Fibroblast of skin of left quadriceps (primary cell): Measurements from ENCODE around the gene ITGAL.

Source experiments
- DNase-seq, 2 experiments: peaks; one replicate each; pipeline ENCODE4 v3.0.0-alpha.2; 2013; ENCODE audit warnings: low read depth in 2 of 2

ITGAL gene

DNA sequence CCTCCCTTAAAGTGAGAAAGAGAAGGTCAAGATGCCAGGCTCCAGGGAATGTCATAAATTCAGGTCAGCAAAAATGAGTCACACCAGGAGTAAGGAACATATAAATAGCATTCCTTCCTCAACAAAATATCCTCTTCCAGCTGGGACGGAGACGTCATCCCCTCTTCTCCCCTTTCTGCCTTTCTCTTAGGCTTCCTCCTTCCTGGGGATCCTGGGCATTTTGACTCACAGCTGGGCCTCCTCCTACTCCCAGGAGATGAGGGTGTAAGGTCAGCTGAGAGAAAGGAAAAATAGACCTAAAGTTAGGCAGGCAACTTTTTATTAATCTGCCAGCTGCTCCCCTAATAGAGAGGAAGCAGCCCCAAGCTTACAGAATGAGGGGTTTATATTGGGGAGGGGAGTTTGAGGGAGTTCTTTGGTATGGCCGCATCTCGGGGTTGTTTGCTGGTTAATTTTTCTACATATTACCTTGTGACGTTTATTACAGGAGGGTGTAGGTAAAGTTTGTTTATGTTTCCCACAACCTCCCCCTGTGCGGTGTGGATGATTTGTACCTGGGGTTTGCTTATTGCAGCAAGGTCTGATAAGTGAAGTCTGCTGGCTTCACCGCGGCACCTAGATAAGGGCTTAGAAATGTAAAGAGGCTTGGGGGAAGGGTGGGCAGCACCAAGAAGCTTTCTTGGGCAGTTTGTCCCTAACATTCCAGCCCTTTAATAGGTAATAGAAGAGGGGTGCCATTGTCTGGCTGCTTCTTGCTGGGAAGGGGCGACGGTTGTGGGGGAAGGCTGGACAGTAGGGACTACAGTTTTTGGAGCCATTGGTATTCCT is 69.2 kb downstream of the ITGAL start:
- DNase-seq = no peak

DNA sequence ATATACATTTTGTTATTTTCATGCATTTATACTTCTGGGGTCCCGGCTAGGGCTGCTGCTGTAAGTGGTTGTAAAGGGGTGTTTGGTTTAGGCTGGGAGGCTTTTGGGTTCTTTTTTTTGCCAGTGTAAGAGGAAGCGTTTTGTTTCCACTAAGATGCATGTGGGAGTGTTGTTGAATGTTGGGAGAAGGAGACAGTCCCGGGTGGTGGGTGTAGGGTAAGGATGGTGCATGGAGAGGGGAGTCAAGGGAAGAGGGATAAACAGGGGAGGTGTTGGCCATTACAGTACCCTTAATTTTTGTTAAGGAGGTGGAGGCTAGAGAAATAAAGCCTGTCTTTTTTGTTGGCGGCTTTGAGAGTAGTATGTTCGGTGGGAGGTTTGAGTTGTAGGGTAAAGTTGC is 70.5 kb downstream of the ITGAL start:
- no peak for DNase-seq

DNA sequence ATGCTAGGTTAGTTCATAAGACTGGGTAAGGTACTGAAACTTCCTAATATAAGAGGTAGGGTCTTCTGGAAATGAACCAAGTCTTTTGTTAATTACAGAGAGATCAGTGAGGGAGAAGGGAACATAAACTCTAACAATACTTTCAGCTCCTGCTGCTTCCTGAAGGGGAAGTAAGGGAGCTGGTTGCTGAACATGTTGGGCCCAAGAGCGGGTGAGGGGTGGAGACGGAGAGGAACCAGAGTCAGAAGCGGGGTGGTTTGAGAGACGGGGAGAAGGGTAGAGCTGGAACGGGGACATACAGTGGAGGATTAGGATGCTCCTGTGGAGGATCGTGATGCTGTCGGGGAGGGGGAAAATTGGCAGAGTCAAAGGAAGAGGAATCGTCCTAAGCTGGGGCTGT is 73.6 kb downstream of the ITGAL start:
- no peak for DNase-seq

DNA sequence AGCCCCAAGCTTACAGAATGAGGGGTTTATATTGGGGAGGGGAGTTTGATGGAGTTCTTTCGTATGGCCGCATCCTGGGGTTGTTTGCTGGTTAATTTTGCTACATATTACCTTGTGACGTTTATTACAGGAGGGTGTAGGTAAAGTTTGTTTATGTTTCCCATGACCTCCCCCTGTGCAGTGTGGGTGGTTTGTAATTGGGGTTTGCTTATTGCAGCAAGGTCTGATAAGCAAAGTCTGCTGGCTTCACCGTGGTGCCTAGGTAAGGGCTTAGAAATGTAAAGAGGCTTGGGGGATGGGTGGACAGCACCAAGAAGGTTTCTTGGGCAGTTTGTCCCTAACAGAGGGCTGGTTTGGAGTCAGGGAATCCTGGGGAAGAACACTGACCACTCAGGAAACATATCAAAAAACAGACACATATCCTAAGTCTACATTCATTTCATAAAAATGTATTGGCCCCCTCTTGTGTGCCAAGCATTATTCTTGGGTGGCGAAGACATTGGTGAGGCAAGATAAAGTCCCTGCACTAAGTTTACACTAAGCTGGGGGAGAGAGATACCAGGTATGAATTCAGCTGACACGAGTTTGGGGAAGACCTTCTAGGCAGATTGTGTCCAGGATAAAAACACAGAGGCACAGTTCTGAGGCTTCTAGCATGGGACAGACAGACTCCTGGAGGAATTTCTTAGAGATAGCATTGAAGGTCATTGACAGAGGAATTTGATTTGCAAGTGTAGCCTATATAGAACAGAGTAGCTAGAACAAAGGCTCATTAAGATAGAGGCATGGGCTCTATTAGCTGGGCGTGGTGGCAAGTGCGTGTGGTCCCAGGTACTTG is 76.1 kb downstream of the ITGAL start:
- DNase-seq = no peak

DNA sequence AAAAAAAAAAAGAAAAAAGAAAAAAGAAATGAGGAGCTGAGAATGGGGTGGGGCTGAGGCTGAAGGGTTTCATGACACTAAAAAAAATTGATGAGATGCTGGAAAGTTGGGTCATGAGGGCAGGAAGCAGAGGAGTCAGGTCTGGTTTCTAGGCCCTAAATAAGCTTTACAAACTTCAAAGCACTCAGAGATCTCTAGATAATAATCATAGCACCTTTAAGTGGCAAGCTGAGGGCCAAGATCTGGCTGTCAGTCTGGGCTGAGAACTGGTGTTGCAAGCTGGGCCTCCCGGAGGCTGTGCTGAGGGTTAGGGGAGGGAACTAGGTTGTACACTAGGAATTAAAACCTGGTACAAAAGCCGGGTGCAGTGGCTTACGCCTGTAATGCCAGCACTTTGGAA is 79.2 kb downstream of the ITGAL start:
- DNase-seq = no peak

DNA sequence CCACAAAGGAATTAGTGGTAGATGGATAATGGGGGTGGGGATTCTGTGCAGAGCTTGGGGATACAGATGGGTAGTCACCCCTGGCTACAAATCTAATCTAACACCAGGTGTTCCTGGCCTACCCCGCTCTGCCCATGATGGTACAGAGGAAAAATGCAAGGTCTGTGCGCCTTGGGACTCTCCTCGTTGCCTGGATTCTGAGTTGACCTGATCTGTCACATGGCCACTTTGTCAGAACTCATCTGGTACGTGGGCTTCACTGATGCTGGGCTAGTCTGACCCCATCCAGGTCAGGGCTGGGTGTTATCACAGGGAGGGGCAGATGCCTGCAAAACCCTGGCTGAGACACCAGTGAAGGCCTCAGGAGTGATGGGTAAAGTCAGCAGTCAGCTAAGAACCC is 80.4 kb downstream of the ITGAL start:
- DNase-seq = no peak

DNA sequence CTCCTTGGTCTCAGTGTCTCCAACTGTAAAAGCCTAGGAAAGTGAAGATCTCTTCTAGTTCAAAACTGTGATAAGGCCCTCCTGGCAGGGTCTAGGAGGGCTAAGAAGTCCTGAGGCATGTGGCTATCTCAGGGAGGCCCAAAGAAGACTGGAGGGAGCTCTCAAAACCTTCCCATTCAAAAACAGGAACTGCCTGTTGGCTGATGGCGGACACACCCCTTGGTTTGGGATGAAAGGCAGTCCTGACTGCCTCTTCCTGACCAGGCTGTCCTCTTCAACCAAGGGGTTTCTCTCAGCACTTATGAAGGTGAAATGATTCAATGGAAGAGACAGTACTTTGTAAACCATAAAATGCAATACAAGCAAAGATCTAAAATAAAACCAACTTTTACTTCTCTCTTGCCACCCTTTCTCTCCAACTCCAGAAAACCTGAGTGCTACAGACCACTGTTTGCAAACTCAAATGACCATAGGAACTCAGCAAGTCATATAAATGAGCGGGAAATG is 80.9 kb downstream of the ITGAL start:
- DNase-seq = no peak

DNA sequence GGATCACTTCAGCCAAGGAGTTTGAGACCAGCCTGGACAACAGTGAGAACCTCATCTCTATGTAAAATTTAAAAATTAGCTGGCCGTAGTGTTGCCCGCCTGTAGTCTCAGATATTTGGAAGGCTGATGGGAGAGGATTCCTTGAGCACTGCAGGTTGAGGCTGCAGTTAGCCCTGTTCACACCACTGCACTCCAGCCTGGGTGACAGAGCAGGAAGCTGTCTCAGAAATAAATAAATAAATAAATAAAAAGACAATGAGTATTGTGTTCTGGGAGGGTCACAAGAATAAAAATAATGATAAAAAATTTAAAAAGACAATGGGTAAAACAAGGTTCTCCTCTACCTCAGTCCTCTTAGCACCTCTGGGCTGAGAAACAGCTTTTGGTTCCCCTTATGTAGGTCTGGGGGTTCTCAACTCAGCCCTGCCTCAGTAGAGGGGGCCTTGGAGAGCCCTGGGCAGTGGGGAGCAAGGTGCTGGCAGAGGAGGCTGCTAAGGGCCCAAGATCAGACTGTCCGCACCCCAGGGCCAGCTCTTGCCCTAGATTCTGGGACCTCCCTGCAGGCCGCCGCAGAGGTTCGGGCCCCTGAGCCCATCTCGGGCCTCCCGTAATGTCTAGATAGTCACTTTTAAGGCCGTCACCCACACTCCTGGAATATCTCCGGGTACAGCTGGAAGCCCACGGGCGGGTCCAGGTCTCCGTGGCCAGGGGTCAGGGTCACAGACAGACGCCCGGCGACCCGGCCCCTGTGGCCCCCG is 82.2 kb downstream of the ITGAL start:
- DNase-seq = no peak

DNA sequence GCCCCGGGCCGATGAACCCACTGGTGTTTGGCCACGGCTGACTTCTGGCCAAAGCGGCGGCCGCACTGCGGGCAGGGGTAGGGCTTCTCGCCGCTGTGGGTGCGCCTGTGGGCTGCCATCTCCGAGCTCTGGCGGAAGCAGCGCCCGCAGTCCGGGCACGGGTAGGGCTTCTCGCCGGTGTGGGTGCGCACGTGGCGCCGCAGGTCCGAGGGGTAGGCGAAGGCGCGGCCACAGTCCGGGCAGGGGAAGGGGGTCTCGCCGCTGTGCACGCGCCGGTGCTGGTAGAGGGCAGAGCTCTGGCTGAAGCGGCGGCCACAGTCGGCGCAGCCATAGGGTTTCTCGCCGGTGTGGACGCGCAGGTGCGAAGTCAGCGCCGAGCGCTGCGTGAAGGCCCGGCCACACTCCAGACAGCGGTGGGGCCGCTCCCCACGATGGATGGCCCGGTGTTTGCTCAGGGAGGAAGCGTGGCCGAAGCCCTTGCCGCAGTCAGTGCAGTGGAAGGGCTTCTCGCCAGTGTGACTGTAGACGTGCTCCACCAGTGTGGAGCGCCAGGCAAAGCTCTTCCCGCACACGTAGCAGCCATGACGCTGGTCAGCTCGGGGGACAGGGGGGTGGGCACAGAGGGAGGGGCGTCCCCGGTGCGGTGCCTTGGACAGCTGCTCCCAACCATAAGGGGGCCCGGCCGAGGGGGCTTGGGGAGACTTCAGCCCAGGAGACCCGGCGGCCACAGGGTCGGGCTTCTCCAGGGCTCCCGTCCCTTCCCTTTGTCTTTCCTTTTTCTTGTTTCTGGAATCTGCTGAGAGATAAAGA is 83.0 kb downstream of the ITGAL start:
- DNase-seq = no peak

DNA sequence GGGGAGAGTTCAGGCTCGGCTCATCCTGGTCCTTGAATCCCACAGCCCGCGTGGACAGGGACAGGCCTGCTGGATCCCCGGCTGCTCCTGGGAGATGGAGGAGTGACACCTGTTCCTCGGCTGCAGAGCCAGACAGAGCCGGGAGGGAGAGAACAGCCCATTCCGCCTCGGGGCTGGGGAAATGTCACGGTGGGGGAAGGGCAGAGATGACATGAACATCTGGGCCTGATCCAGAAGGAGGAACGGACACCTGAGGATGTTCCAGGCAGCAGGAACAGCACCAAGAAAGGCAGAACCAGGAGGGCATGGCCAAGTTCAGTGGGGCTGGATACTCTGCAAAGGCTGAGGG is 83.6 kb downstream of the ITGAL start:
- DNase-seq = no peak

DNA sequence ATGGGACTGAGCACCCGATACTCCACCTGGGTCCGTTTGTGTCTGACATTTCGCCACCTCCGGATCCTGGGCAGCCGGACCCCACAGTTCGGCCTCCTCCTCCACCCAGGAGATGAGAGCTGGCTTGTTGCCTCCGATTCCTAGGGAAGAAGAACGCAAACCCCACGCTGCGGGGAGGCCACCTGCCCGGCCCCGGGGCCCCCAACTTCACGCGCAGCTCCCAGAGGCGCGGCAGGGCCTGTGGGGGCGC is 85.1 kb downstream of the ITGAL start:
- DNase-seq = no peak

DNA sequence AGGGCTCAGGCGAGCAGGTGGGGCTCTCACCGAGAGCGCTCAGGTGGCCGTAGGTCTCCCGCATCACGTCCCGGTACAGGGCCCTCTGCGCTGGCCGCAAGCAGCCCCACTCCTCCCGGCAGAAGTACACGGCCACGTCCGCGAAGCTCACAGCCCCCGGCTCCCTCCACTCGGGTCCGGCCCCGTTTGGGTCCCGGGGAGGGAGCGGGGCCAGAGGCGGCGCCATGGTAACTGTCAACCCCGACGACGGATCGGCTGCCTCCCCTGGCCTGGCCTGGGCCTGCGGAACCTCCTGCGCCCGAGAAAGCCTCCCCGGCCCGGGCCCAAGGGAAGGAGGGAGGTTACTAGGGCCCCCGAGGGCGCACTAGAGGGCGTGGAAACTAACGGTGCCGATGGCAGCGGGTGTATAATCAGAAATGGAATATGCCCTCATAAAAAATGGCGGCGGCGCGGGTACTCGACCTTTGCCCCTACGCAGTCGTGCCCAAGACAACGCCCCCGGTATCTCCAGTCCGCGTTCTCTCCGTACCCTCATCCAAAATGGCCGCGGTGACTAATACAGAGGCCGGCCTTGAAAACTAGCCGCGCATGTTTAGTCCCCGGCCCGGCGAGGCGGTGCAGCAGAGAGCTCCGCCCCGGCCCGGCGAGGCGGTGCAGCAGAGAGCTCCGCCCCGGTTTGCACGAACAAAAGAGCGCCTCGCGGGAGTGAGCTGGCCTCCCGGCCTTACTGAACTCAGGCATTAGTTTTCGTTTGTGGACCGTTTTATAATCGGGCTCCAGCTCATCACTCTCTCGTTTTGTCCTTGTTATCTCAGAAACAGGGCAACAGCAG is 85.6 kb downstream of the ITGAL start, which contains the start of gene ZNF764:
Gene ZNF764, minus strand, starts transcription at position 418 of the 832 bp plus-strand sequence. Its CDS starts 192 bp downstream, at position 226.
- peak; percentile 96 for DNase-seq

DNA sequence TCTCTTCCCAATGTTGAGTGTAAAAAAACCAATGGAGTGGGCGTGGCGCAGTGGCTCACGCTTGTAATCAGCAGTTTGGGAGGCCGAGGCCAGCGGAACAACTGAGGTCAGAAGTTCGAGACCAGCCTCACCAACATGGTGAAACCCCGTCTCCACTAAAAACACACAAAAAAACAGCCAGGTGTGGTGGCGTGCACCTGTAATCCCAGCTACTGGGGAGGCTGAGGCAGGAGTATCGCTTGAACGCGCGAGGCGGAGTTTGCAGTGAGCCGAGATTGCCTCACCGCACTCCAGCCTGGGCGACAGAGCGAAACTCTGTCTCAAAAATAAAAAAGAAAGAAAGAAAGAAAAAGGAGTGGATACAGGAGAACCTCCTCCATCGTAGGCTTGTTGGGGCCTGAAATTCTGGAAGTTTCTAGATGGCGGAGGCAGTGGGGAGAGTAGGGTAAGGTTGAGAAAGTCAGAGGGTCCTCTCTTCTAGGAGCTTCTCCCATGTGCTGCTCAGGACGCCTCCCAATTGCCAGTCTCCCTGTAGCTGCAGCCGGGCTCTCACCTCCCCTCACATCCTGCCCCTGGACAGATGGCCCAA is 86.3 kb downstream of the ITGAL start:
- DNase-seq = no peak

DNA sequence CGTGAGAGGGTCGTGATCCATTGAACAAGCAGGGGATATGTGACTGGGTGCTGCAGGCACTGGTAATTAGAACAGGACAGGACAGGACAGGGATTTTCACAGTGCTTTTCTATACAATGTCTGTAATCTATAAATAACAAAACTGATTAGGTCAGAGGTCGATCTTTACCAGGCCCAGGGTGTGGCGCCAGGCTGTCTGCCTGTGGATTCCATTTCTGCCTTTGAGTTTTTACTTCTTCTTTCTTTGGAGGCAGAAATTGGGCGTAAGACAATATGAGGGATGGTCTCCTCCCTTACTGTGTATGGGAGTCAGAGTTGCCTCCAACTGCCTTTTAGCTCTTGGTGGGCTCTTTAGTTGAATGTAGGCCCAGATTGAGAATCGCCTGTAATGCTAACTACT is 87.1 kb downstream of the ITGAL start:
- DNase-seq = no peak

DNA sequence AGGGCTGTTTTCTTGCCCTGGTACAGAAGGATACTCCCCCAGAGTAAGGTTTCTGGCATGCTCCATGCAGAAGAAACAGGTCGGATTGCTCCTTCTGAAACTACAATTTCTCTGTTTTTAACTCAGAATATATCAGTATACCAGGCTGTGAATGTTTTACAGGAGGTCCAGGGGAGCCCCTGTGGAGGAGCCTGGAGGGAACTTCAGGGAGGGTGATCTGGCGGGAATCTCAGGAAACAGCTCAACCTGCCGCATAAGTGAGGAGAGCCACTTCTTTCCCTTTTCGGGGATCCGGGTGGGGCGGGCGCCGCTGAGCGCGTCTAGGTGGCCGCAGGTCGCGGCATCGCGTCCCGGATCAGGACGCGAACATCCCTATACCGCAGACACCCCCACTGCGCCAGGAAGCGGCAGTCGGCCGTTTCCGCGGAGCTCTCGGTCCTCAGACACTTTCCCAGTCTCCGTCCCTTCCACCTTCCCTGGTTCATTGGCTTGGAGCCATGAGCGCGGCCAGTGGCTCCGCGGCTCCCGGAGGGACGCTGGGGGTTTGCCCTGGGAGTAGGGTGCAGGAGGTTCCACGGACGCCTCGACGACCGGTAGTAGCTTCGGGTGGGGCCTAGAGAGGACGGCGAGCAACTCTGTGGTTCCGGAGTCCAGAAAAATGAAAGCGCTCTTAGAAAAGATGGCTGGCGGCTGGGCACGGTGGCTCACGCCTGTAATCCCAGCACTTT is 88.7 kb downstream of the ITGAL start:
- no peak for DNase-seq

DNA sequence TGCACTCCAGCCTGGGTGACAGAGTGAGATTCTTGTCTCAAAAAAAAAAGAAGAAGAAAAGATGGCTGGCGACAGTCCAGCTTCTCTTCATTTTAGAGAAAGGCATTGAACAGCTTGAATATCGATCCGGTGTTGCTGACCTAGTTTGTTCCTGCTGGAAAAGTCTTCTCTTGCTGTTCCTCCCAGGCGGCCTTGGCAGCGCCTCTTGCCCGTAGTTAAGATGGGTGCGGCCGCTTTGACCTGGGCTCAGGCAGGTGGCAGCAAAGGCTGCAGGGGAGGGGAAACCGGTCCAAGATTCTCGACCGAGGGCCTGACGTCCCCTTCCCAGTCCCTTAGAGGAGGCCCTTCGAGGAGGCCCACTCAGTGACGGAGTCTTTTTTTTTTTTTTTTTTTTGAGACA is 89.5 kb downstream of the ITGAL start:
- no peak for DNase-seq

DNA sequence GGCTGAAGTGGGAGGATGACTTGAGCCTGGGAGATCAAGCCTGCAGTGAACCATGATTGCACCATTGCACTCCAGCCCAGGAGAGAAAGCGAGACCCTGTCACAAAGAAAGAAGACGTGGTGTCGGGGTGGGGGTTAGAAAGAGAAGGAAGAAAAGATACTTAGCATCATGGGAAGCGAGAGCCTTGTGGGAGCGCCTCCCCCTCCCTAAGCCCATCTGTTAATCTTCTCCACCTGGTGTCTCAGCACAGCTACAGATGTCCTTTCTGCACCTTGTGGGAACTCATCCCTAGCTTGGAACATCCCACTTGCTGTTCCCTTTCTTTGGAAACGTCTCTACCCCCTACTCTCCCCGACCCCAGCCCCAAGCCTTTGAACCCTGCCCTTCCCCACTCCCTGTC is 93.0 kb downstream of the ITGAL start:
- no peak for DNase-seq

DNA sequence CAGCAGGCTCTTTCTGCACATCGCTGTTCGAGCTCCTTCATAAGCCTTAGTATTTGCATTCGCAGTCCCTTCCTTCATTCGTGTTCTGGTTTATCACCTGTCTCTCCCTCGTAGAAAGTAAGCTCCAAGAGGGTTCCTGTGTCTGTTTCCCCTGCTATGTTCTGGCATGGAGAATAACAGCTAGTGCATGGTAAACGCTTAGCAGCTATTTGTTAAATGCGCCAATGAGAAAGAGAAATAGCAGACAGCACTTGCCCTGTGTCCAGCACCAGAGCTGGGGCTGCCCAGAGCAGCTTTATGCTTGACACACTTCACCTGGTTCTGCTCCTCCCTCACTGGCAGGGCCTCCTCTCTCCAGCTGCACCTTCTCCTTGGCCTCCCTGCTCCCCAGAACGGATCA is 93.4 kb downstream of the ITGAL start:
- no peak for DNase-seq

DNA sequence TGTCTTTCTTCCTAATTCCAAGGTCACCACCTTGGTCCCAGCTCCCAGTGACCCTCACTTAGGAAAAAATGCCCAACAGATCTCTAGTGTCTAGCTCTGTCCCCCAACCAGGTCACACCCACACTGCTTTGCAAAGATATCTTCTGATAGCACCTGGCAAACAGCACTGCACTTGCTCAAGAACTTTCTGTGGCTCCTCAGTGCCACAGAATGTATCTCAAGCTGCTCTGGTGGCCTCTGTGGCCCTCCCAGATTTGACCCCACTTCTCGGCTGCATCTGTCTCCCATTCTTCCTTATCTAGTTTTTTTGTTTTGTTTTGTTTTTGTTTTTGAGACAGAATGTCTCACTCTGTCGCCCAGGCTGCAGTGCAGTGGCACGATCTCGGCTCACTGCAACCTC is 94.0 kb downstream of the ITGAL start:
- no peak for DNase-seq
